GM12878 (cell line): Measurements from ENCODE around the gene LINC00237. TPM values are rescaled to one million over a fixed set of nuclear protein-coding genes. Genes with fewer than 3 reads are reported as not detected.

ENCODE experiments used
- ATAC-seq: fragments of 200-7000 bp; cut with Tn5 transposase; 3 replicates; pipeline ENCODE4 v1.9.1; 2020; ENCODE audit warnings: mild to moderate bottlenecking, moderate library complexity
- BruUV-seq: library from RNA; stranded (reverse); fragments of 400-500 nt; replicated peaks from 2 replicates; lab custom pipeline; 2021; lab: Mats Ljungman, UMichigan
- CTCF ChIA-PET: fragments of 300-600 bp; sonication (Branson Sonifier 250); formaldehyde crosslinking; extraction: SDS; loops from one replicate; lab custom pipeline; 2021; ENCODE audit warnings: inconsistent platforms; lab: Yijun Ruan, JAX
- POLR2A ChIA-PET: fragments of 350-600 bp; formaldehyde crosslinking; extraction: SDS; loops from one replicate; lab custom pipeline; 2021; ENCODE audit warnings: inconsistent platforms; lab: Charles Lee
- RAD21 ChIA-PET: fragments of 300-600 bp; sonication (Branson Sonifier 250); formaldehyde crosslinking; loops from one replicate; lab custom pipeline; 2023; ENCODE audit warnings: antibody characterized with exemption; ENCODE audit not compliant: unreplicated experiment; lab: Charles Lee
- SMC1A ChIA-PET: fragments of 300-600 bp; sonication (Branson Sonifier 250); formaldehyde crosslinking; loops from one replicate; lab custom pipeline; 2023; ENCODE audit not compliant: unreplicated experiment, uncharacterized antibody; lab: Charles Lee
- DNase-seq: peaks from one replicate; pipeline ENCODE4 v3.0.0-alpha.2; 2011; ENCODE audit warnings: low read depth, low spot score
- FAIRE-seq: peaks from 3 replicates; lab custom pipeline; 2011; peaks lifted over from hg19 to GRCh38; lab: Jason Lieb, UNC
- H2AFZ ChIP-seq: 2 replicates; pipeline ENCODE4 v1.6.0; 2011; ENCODE audit warnings: low read depth, low read length, control low read depth; ENCODE audit not compliant: control insufficient read depth
- H3K27ac ChIP-seq: 2 replicates; pipeline ENCODE4 v1.5.1; 2011; ENCODE audit warnings: control low read depth; ENCODE audit not compliant: control insufficient read depth, insufficient read depth
- H3K27me3 ChIP-seq, 2 experiments: replicated peaks in 1 of 2; 2 replicates each; pipeline versions ENCODE4 v1.6.0 to v1.6.1; 2011; ENCODE audit warnings: low read length in 1 of 2; ENCODE audit not compliant: control insufficient read depth in 2 of 2, insufficient read depth in 2 of 2
- H3K36me3 ChIP-seq, 2 experiments: 2 replicates each; pipeline ENCODE4 v1.5.1; 2011; ENCODE audit warnings: low read length in 1 of 2; ENCODE audit not compliant: control insufficient read depth in 2 of 2, insufficient read depth in 2 of 2
- H3K4me1 ChIP-seq: 2 replicates; pipeline ENCODE4 v1.6.1; 2011; ENCODE audit warnings: mild to moderate bottlenecking, low read length, moderate library complexity, mixed read lengths; ENCODE audit not compliant: control insufficient read depth, insufficient read depth
- H3K4me2 ChIP-seq: 2 replicates; pipeline ENCODE4 v1.6.0; 2011; ENCODE audit warnings: control low read depth; ENCODE audit not compliant: control insufficient read depth, insufficient read depth
- H3K4me3 ChIP-seq: fragments of 200-600 bp; sonication (generic); 2 replicates; pipeline ENCODE4 v1.5.1; 2016
- H3K79me2 ChIP-seq: 2 replicates; pipeline ENCODE4 v1.6.0; 2011; ENCODE audit warnings: low read length; ENCODE audit not compliant: control insufficient read depth, insufficient read depth
- H3K9ac ChIP-seq: 2 replicates; pipeline ENCODE4 v1.8.0; 2011; ENCODE audit warnings: low read length, control low read depth, mixed read lengths; ENCODE audit not compliant: control insufficient read depth, insufficient read depth
- H3K9me3 ChIP-seq: replicated peaks from 3 replicates; pipeline ENCODE4 v1.5.1; 2011; ENCODE audit warnings: mild to moderate bottlenecking, low read length; ENCODE audit not compliant: control insufficient read depth, insufficient read depth
- H4K20me1 ChIP-seq: 2 replicates; pipeline ENCODE4 v1.6.0; 2011; ENCODE audit not compliant: control insufficient read depth, insufficient read depth
- CBFB ChIP-seq: IDR thresholded peaks from 2 replicates; pipeline ENCODE4 v1.6.1; 2016; ENCODE audit warnings: antibody characterized with exemption, low read depth
- CHD2 ChIP-seq: IDR thresholded peaks from 2 replicates; pipeline ENCODE4 v1.6.1; 2011; ENCODE audit warnings: low read depth, low read length, improper control_type of control experiment, borderline replicate concordance
- E2F4 ChIP-seq: IDR thresholded peaks from 2 replicates; pipeline ENCODE4 v1.6.1; 2012; ENCODE audit warnings: low read depth, low read length, improper control_type of control experiment
- ETV6 ChIP-seq, 2 experiments: fragments of 450-650 bp in 1 of 2; IDR thresholded peaks in 1 of 2; conservative IDR thresholded peaks in 1 of 2; 2 replicates each; pipeline ENCODE4 v1.6.1; 2014; ENCODE audit warnings: antibody characterized with exemption in 1 of 2, borderline replicate concordance in 1 of 2, low read depth in 1 of 2, mild to moderate bottlenecking in 1 of 2, moderate library complexity in 1 of 2
- HCFC1 ChIP-seq: fragments of 150-350 bp; IDR thresholded peaks from 2 replicates; pipeline ENCODE4 v1.6.1; 2014; ENCODE audit warnings: low read length
- IRF3 ChIP-seq: fragments of 450-650 bp; IDR thresholded peaks from 2 replicates; pipeline ENCODE4 v1.6.1; 2014; ENCODE audit warnings: mild to moderate bottlenecking
- NFXL1 ChIP-seq: fragments of 450-650 bp; IDR thresholded peaks from 2 replicates; pipeline ENCODE4 v1.6.1; 2017; ENCODE audit warnings: antibody characterized with exemption, mild to moderate bottlenecking, borderline replicate concordance
- NR2F1 ChIP-seq: fragments of 450-650 bp; conservative IDR thresholded peaks from 2 replicates; pipeline ENCODE4 v1.6.1; 2017; ENCODE audit warnings: mild to moderate bottlenecking
- NRF1 ChIP-seq: conservative IDR thresholded peaks from 2 replicates; pipeline ENCODE4 v1.6.1; 2011; ENCODE audit warnings: mild to moderate bottlenecking, low read depth, low read length, improper control_type of control experiment
- POLR2AphosphoS5 ChIP-seq: IDR thresholded peaks from 2 replicates; pipeline ENCODE4 v1.6.1; 2011; ENCODE audit warnings: mild to moderate bottlenecking, low read length, inconsistent platforms
- RAD21 ChIP-seq: IDR thresholded peaks from 2 replicates; pipeline ENCODE4 v1.6.1; 2011; ENCODE audit warnings: mild to moderate bottlenecking, low read depth, low read length, moderate library complexity; ENCODE audit not compliant: insufficient read depth
- RFX5 ChIP-seq: IDR thresholded peaks from 2 replicates; pipeline ENCODE4 v1.6.1; 2011; ENCODE audit warnings: low read depth, low read length, improper control_type of control experiment
- RUNX3 ChIP-seq: IDR thresholded peaks from 2 replicates; pipeline ENCODE4 v1.6.1; 2012; ENCODE audit warnings: low read length, inconsistent platforms
- ZNF207 ChIP-seq: fragments of 450-650 bp; IDR thresholded peaks from 2 replicates; pipeline ENCODE4 v1.6.1; 2014; ENCODE audit warnings: antibody characterized with exemption, mild to moderate bottlenecking, borderline replicate concordance
- WGBS: methylation state at CpG from one replicate; pipeline ENCODE4 v1.1.6; 2016; ENCODE audit warnings: low lambda C conversion rate; ENCODE audit not compliant: insufficient replicate concordance, insufficient coverage; ENCODE audit errors: missing lambda C conversion rate; 5-methylcytosine and 5-hydroxymethylcytosine counted together
- in situ Hi-C: fragments of 300-500 bp; cut with MboI; formaldehyde crosslinking; loops from 9 replicates; pipeline ENCODE4 v1.14.3; 2018; ENCODE audit warnings: mixed read lengths
- intact Hi-C: fragments of 100-400 bp; cut with micrococcal nuclease; formaldehyde crosslinking; loops from one replicate; pipeline ENCODE4 v1.14.2; 2022; ENCODE audit not compliant: unreplicated experiment
- polyA plus RNA-seq, 11 experiments: library from polyadenylated mRNA; depleted of rRNA in 4 of 11; unstranded in 6 of 11; stranded (reverse) in 5 of 11; fragments of >200 nt; fragmentation: Nextera tagmentation in 4 of 11; fragmentation: Illumina TruSeq in 1 of 11; extraction: Ambion mirVana in 4 of 11; extraction: Trizol in 1 of 11; gene quantifications; 1 replicate in 1 of 11; 2 replicates in 10 of 11; pipeline versions ENCODE4 v1.2.1 to v1.2.3, GENCODE V29; 2011 to 2016; ENCODE audit warnings: inconsistent platforms in 2 of 11, missing spikeins in 2 of 11, low read depth in 1 of 11
- total RNA-seq, 4 experiments: library from RNA; depleted of rRNA in 3 of 4; stranded (reverse); fragments of >200 nt in 3 of 4; fragmentation: Illumina TruSeq in 1 of 4; extraction: Trizol in 1 of 4; gene quantifications; 2 replicates each; pipeline versions ENCODE4 v1.2.1 to v1.2.3, GENCODE V29; 2013 to 2021

LINC00237 gene
- total and polyA plus RNA-seq, 10 of the 15 experiments (the other 5 are each of a cell fraction or from before 2014, with no cell fraction given), result not detected

GRCh38 chr20:21133404-21133803 is 27.2 kb upstream of the LINC00237 start:
- Histone ChIP-seq H3K4me1 (peaks cover 5% of the 10 kb centered on the region), H3K4me3 (no peak overlapping the region), H3K79me2 (no peaks in the 10 kb centered on the region), H3K27ac (no peak overlapping the region), H3K36me3 (peaks cover 0 to 2% of the 10 kb centered on the region in 2 experiments; a peak in 1 of 4 replicates), H3K9me3 (no peaks in the 10 kb centered on the region), H3K4me2 (no peak overlapping the region), H2AFZ (no peak overlapping the region), H3K27me3 (no peaks in the 10 kb centered on the region), H3K9ac (no peak overlapping the region), H4K20me1 (no peaks in the 10 kb centered on the region)
- intact Hi-C loops (no loop called here), in situ Hi-C loops (no loop called here)
- TF ChIP-seq E2F4 (no peak), ETV6 (conservative IDR thresholded peaks at IDR 0.05 in 1 of 2, IDR thresholded peaks at IDR 0.05 in 1 of 2; ENCODE audit: borderline replicate concordance in 1 of 2, low read depth in 1 of 2) (no peak), CHD2 (no peak), IRF3 (no peak), NR2F1 (no peak), NRF1 (no peak), RFX5 (no peak), ZNF207 (no peak), CBFB (no peak), POLR2AphosphoS5 (no peak), NFXL1 (no peak), HCFC1 (no peak), RAD21 (no peak), RUNX3 (no peak)
- DNase-seq (no peak), FAIRE-seq (no peak), ATAC-seq (no peak)
- 96% methylated on average over 4 of the region's 4 CpGs for WGBS
- CTCF ChIA-PET, result no interaction called here
- SMC1A ChIA-PET, result no interaction called here
- no TSS peak for BruUV-seq
- RAD21 ChIA-PET, result no interaction called here
- POLR2A ChIA-PET, result no interaction called here
